GM19240 (cell line): ENCODE data around the gene TLE5.
A peak's percentile ranks its signal among the peaks of the same experiment; 100 is the strongest.
"Not testable (repeated sequence)": the region's sequence is repeated elsewhere in the genome, so short reads cannot be mapped to it uniquely, and the experiment has no call there.

Source experiments
- DNase-seq: peaks from one replicate; pipeline ENCODE4 v3.0.0; 2011; ENCODE audit warnings: low spot score; ENCODE audit not compliant: insufficient read length

TLE5 gene

GRCh38 chr19:3061182-3062161 lies 823 bp downstream of the TLE5 start:
- DNase-seq: peak; percentile 69

GRCh38 chr19:3060857-3061181 lies 1.5 kb downstream of the TLE5 start:
- DNase-seq: no peak

- no peak for DNase-seq
Observed at GRCh38 chr19:3059653-3060052, 2.6 kb downstream of the TLE5 start.

- DNase-seq: no peak
Observed at GRCh38 chr19:3058821-3059314, 3.4 kb downstream of the TLE5 start.

- no peak for DNase-seq
Observed at GRCh38 chr19:3058009-3058820, 4.1 kb downstream of the TLE5 start.

- no peak for DNase-seq
Observed at GRCh38 chr19:3057275-3057714, 5.0 kb downstream of the TLE5 start.

GRCh38 chr19:3056417-3057088 lies 5.7 kb downstream of the TLE5 start:
- no peak for DNase-seq

- no peak for DNase-seq
Observed at GRCh38 chr19:3055741-3056416, 6.4 kb downstream of the TLE5 start.

- DNase-seq: no peak
Observed at GRCh38 chr19:3054972-3055740, 7.1 kb downstream of the TLE5 start.

GRCh38 chr19:3054265-3054971 lies 7.9 kb downstream of the TLE5 start:
- no peak for DNase-seq

GRCh38 chr19:3053780-3054179 lies 8.5 kb downstream of the TLE5 start:
- DNase-seq: no peak

- no peak for DNase-seq
Observed at GRCh38 chr19:3053218-3053621, 9.1 kb downstream of the TLE5 start.

- not testable (repeated sequence) for DNase-seq
Observed at GRCh38 chr19:3050016-3050415, 12.3 kb downstream of the TLE5 start.

- no peak for DNase-seq
Observed at GRCh38 chr19:3049089-3049488, 13.2 kb downstream of the TLE5 start.

GRCh38 chr19:3048190-3048533 lies 14.1 kb downstream of the TLE5 start:
- DNase-seq: no peak

GRCh38 chr19:3047496-3048189 lies 14.7 kb downstream of the TLE5 start:
- no peak for DNase-seq

GRCh38 chr19:3046698-3047495 lies 15.4 kb downstream of the TLE5 start:
- no peak for DNase-seq
